DMS79 treated with DMSO at 0.1 percent for 48 hours (cell line): Measurements from ENCODE around the gene TRIM69.
"Not testable (repeated sequence)": the region's sequence is repeated elsewhere in the genome, so short reads cannot be mapped to it uniquely, and the experiment has no call there.

ENCODE experiments used
- DNase-seq: peaks from one replicate; lab custom pipeline; 2025; lab: John Stamatoyannopoulos, UW

TRIM69 gene

DNA sequence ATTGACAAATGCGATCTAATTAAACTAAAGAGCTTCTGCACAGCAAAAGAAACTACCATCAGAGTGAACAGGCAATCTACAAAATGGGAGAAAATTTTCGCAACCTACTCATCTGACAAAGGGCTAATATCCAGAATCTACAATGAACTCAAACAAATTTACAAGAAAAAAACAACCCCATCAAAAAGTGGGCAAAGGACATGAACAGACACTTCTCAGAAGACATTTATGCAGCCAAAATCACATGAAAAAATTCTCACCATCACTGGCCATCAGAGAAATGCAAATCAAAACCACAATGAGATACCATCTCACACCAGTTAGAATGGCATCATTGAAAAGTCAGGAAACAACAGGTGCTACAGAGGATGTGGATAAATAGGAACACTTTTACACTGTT lies 7.1 kb downstream of the TRIM69 start:
- not testable (repeated sequence) for DNase-seq

DNA sequence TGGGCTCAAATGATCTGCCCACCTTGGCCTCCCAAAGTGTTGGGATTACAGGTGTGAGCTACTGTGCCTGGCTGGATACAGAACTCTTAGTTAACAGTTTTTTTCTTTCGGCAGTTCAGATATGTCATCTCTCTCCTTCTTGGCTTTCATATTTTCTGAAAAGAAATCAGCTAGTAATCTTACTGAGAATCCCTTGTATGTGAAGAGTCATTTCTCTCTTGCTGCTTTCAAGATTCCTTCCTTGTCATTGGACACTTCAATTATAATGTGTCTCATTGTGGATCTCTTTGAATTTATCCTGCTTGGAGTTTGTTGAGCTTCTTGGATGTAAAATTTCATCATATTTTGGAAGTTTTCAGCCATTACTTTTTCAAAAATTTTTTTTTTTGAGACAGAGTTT lies 17.0 kb downstream of the TRIM69 start:
- no peak for DNase-seq

DNA sequence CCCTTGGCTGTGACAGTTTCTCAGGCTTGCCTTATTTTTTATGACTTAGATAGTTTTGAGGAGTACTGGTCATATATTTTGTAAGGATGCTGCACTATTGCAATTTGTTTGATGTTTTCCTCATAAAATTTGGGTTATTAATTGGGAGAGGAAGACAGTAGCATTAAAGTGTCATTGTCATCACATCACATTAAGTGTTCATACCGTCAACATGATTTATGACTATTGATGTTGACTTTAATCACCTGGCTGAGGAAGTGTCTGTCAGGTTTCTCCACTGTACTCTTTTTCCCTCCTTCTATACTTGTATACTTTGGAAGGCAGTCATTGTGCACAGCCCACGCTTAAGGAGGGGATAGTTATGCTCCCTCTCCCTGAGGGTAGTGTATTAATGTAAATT lies 26.9 kb downstream of the TRIM69 start:
- DNase-seq = no peak

DNA sequence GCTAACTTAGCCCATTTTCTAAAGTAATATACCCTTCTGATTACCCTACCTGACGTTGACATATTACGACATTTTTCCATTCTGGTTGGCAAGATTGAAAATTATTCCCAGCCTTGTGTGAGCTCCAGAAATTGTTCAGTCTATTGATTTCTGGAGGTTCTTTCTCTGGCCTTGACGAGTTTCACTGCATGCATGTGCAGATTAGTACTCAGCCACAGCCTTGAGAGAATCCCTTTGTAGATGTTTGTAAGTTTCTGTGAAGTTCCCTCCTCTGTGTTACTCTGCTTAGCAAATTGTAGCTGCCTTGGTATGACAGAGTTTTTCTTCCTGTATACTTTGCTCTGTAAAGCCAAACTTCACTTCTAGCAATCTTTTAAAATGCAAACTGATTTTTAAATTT lies 27.5 kb downstream of the TRIM69 start:
- DNase-seq = no peak

DNA sequence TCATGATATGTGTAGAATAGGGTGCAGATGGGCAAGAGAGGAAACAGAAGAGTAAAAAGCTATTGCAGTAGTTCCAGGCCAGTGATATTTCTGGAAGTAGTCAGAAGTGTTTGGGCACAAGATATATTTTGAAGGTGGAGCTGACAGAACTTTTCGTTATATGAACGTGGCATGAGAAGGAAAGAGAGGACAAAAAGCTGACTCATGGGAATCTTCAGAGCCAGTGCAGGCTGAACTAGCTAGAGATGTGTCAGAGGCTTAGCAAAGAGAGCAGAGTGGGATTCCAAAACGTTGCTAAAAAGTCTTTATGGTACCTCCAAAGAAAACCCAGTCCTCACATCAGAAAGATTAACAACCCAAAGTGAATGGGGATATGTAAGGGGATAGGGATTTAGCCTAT lies 28.7 kb downstream of the TRIM69 start:
- DNase-seq = no peak

DNA sequence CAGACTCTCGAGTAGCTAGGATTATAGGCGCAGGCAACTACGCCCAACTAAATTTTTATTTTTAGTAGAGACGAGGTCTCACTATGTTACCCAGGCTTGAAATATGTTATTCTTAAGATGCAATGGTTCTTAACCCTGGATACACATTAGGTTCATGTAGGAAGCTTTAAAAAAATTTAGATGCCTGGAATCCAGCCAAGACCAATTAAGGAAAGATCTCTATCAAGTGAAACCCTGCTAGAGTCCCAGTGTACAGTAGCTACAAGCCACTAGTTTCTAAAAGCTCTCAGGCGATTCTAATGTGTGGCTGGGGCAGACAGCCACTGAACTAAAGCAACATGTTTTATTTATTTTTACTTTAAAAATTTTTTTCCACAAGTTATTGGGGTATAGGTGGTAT lies 33.2 kb downstream of the TRIM69 start:
- DNase-seq = peak; percentile 50

DNA sequence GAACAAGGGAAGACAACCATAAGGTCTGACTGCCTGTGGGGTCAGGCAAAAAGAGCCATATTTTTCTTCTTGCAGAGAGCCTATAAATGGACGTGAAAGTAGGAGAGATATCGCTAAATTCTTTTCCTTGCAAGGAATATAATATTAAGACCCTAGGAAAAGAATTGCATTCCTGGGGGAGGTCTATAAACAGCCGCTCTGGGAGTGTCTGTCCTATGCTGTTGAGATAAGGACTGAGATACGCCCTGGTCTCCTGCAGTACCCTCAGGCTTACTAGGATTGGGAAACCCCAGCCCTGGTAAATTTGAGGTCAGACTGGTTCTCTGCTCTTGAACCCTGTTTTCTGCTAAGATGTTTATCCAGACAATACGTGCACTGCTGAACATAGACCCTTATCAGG lies 34.4 kb downstream of the TRIM69 start:
- DNase-seq = not testable (repeated sequence)

DNA sequence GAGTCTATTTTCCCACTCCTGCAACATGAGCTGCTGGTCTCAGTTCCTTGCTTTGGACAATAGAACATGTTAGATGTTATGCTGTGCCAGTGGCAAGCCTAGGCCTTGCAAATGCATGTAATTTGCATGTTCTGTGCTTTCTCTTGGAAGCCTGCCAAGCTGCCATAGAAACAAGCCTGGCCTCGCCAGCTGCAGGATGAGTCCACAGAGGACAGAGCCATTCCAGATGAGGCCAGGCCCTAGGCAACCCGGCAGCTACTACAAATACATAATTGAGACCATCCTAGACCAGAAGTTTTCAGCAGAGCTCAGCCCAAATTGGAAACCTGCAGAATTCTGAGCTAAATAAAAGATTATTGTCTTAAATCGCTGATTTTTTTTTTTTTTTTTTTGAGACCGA lies 39.6 kb downstream of the TRIM69 start:
- DNase-seq = peak; percentile 38

DNA sequence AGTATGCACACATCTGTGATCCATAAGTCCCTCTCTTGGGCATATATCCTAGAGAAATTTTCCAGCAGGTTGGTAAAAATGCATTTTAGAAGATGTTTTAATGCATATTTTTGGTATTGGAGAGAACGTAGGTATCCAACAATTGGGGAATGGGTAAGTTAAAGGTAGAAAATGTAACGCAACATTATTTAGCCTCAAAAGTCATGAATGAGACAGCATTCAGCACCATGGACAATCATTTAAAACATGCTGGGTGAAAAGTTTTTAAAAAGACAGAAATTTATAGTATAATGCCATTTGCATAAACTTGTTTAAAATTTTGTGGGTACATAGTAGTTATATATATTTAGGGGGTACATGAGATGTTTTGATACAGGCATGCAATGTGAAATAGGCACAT lies 43.4 kb downstream of the TRIM69 start:
- DNase-seq = no peak

DNA sequence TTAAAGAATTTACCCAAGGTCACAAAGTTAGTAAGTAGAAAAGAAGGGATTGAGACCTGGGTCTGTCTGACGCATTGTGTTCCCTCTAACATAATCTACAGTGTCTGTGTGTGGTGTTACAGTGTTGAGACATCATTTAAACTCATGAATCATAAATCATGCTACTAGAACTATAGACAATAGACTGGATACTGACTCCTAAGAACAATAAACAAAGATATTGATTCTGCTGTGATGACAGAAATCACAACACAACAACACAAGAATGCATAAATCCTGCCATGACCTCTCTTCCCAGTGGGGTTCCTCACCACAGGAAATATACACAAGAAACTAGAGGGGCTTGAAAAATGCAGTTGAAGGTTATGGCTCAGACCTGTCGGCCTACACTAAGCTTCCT lies 44.3 kb downstream of the TRIM69 start:
- DNase-seq = no peak

DNA sequence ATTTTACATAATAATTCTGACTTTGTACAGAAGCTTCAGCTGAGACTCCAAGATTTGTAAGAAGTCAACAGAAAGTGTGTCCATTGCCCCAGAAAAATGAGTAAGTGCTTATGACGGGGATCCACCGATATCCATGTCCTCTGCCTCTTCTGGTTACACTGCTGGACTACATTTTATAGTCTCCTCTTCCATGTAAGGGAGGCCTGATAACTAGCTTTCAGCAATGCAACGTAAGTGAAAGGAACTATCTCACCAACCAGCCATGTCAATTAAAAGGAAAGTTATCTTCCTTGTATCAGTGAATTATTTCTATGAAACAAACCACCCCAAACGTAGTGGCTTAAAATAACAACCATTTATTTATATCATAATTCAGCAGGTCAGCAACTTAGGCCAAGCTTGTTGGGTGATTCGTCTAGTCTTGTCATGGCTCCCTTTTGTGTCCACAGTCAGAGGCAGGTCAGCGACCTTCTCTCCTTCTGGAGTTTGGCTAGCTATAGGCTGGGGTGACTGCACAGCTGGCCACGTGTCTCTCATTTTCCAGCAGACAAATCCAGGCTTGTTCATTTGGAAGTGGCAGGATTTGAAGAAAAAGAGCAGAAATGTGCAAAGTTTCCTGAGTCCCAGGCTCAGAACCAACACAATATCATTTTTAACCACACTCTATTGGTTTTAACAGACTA lies 44.9 kb downstream of the TRIM69 start:
- DNase-seq = no peak

DNA sequence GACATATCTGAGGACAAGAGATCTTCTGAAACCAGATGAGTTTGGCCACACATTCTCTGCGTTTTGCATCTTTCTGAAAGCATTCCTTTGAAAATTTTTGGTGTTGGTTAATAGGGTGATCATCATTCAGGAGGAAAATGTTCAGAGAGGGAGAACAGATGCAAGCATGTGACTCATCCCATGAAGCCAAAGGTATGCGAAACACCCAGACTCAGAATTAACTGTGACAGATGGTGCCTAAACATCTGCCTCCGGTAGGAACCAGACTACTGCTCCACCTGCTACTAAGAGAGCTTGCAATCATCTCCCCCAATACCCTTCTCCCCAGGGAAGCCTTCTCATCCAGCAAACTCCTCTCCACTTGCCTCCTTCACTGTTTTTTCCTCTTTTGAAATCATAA lies 46.2 kb downstream of the TRIM69 start:
- DNase-seq = no peak

DNA sequence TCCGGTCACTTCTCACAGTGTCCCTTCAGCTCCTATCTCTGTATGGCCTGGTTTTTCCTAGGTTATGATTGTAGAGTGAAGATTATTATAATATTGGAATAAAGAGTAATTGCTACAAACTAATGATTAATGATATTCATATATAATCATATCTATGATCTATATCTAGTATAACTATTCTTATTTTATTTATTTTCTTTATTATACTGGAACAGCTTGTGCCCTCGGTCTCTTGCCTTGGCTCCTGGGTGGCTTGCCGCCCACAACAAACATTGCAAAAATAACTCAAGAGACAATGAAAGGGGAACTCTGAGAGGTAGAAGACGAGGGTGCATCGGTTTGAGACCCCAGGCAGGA lies 48.6 kb downstream of the TRIM69 start:
- not testable (repeated sequence) for DNase-seq

DNA sequence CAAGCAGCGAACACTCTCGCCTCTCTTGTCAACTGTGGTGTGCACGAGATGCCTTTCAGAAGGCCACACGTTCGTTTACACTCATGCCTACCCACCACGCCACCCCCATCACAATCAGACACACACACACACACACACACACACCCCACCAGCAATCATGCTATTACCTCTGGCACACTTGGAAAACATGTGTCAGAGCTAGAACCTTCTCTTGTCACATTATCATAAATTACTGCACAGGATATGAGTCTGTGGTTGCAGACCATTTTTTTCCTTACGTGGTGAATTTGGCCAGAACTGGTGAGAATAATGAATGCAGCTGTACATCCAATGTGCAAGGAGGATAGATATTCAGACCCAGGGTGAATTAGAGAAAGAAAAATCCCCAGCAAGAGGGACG lies 52.4 kb downstream of the TRIM69 start:
- DNase-seq = no peak

DNA sequence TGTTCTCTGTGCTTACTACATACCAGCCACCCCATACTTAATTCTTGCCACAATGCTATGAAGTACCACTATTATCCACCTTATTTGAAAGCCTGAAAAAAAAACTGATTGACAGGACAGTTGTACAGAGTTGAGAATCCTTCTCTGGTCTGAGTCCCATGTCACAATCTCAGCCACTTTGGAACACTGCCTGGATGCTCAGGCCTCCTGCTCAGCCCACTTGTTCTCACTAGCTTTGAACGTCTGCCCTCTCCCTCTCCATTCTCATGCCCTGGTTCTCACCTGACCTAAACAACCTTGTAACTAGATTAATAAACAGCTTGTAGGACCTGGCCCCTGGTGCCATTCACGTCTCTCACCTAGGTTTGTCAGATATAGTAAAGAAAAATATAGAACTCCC lies 53.9 kb downstream of the TRIM69 start:
- DNase-seq = no peak

DNA sequence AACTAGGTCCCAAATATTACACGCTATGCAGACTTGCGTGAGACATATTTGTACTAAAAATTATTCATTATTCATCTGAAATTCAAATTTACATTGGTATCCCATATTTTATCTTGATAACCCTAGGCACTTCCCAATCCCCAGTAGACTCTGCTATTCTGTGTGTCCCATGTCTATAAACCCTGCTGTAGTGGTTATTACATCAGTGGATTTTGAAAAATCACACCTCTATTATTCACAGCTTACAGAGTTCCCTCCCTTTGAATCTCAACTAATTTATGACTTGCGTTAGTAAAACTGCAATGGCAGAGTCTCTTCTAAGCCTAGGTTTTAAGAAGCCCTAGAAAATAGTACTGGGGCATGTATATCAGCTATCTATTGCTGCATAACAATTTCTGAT lies 54.3 kb downstream of the TRIM69 start:
- no peak for DNase-seq

DNA sequence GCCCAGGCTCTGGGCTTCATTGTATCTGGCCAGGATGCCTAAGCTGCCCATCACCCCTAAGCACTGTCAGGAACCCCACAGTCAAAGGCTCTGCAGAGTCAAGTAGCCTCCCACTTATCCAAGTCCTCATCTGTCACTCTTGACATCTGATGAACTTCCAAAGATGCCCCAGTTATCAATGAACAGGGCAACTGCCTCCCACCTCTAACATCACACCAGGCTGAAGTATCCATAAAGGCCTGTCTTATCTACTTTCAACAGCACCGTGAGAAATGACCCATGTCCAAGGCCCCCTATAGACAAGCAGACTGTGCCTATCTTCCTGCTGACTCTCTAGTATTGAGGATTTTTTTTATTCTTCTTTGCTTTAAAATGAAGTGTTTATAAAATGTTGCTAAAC lies 56.4 kb downstream of the TRIM69 start:
- no peak for DNase-seq

DNA sequence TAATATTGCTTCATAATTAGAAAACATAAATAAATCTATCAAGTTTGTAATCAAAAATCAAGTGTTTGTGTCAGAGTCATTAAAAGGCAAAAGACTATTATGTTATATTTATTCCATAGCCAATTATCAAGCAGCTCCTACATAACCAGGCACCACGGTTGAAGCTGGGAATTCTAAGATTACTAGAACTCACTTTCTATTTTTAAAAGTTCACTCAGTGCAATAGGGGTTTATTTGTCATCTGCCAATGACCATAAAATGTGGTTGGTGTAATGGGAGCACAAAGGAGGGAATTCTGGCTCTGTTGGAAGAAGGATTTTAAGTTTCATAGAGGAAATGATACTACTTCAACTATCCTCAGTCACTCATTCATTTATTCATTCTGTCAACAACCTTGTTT lies 57.7 kb downstream of the TRIM69 start:
- DNase-seq = no peak

DNA sequence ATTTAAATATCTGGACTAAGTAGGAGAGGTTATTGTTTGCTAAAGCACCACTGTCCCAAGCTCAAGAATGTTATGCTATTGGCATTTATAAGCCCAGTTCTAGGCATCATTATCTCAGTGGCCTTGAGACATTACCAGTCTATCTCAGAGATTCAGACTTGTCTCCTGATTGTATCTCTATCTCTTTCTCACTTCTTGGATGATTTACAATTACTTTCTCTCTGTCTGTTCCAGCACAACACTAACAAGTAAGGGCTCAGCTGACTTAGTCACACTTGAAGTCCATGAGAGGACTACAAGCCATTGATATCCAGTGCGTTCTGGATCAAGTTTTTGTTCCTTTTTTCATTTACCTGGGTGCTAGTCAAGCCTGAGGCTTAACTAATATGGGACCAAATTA lies 60.2 kb downstream of the TRIM69 start:
- DNase-seq = no peak

DNA sequence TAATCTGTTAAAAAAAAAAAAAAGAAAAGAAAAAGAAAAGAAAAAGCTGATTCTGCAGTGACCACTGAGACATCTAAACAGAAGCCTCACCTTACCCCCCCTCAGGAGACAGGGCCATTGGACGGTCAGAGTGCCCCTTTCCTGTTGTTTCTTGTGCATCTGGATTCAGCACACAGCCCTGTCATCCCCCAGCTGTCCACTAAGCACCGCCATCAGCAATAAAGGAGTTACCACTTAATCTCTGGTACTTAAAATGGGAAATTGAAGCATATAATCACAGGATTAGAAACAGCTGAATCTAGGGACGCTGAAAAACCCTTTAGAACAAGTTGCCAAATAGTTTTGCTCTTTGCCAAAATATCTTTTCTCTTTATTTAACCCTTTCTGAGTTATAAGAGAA lies 62.5 kb downstream of the TRIM69 start:
- no peak for DNase-seq

DNA sequence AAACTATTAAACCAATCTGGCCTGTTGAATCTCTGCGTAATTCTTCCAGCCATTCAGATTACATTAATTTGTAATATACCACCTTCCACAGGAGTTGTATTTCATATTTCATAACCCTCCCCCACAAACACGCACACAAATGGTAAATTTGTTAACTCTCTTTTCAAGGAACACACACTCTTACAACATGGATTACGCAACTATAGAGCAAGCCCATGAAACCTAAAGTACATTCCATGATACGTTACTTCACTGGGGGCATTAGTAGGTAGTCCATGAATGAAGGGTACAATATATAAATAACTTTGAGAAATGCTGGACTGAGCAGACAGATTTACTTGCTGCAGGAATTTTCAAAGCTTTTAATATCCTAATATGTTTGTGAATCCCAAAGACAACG lies 65.0 kb downstream of the TRIM69 start:
- no peak for DNase-seq

DNA sequence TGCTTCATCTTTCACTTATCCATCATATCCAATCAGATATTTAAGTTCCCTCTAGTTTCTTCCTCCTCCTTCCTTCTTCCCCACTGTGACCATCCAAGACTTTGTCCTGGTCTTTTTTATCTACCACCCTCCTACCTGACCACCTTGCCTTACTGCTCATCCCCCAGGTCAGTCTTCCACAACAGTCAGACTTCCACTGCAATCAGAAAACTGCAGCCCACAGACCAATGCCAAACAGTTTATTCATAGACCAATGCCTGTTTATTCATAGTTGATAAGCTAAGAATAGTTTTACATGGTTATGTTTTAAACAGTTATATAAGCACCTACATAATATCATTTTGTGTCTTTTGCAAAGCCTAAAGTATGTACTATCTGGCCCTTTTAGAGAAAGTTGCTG lies 65.5 kb downstream of the TRIM69 start:
- no peak for DNase-seq

DNA sequence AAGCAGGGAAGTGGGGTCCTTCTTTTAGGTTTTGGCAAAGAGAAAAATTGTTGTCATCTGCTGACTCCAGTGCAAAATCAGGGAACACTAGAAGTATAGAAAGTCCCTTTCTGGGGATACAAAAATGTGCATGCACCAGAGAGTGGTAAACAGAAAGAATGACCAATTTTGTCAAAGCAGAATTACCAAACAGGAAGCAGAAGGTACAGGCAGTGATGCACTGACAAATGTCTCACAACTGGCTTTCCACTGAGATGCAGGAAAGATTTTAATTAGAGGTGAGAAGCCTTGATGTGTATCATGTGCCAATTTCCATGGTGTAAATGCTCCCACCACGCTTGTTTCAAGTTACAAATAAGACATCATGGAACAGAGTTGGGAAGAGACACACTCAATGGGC lies 66.0 kb downstream of the TRIM69 start:
- DNase-seq = no peak

DNA sequence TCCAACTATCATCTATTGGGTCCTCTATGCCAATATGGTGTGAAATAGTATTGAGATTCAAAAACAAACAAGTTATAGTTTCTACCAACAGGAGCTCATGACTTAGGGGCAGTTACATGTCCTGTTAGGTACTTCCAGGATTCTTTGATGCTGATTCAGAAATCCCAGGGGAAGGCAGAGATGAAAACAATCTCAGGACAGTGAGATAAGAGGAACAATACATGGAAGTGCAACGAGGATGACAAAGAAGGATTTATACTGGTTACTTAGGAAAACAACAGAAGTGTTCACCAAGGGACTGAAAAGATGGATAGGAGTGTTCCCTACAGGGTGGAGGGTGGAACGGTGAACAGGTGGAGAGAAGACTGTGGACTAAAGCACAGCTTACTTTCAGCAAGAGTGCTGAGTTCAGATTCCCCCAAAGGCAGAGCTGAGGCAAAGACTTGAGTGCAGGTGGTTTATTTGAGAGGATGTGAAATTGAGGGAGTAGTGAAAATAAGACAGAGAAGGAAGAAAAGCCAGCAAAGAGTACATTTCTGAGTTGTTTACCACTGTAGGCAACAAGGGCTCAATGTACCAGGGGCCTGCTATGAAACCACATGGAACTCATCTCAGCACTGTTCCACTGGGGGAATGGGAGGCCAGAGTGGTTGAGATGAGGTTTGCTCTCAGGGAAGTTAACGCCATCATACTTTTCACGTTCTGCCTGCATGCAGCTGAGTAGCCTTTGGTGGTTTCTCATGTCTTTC lies 68.1 kb downstream of the TRIM69 start:
- DNase-seq = no peak
